HCT116 (cell line): ENCODE measurements around the gene HYAL2.

Experiments used
- CEBPB ChIP-seq: IDR thresholded peaks from 2 replicates; pipeline ENCODE4 v1.6.1; 2012; ENCODE audit warnings: low read depth
- CTCF ChIP-seq, 3 experiments: fragments of 200-600 bp in 1 of 3; sonication (generic) in 1 of 3; IDR thresholded peaks in 2 of 3; conservative IDR thresholded peaks in 1 of 3; 2 replicates each; pipeline ENCODE4 v1.5.1; 2012 to 2017; ENCODE audit warnings: low read depth in 2 of 3, low read length in 2 of 3, antibody characterized with exemption in 1 of 3, borderline replicate concordance in 1 of 3, control low read depth in 1 of 3, mild to moderate bottlenecking in 1 of 3, mixed read lengths in 1 of 3, mixed run types in 1 of 3, moderate library complexity in 1 of 3; ENCODE audit not compliant: insufficient read depth in 1 of 3
- EZH2 ChIP-seq: fragments of 200-600 bp; sonication (generic); IDR thresholded peaks from 2 replicates; pipeline ENCODE4 v1.6.1; 2017; ENCODE audit warnings: antibody characterized with exemption, mixed run types
- EZH2phosphoT487 ChIP-seq: fragments of 200-600 bp; IDR thresholded peaks from 2 replicates; pipeline ENCODE4 v1.6.1; 2018; ENCODE audit warnings: antibody characterized with exemption, borderline replicate concordance
- MAX ChIP-seq: IDR thresholded peaks from 2 replicates; pipeline ENCODE4 v1.6.1; 2012
- POLR2A ChIP-seq: IDR thresholded peaks from 2 replicates; pipeline ENCODE4 v1.7.0; 2011; ENCODE audit warnings: borderline replicate concordance; ENCODE audit not compliant: insufficient read depth, insufficient read length; ENCODE audit errors: extremely low read depth
- RAD21 ChIP-seq: IDR thresholded peaks from 2 replicates; pipeline ENCODE4 v1.6.1; 2012; ENCODE audit warnings: low read depth, mild to moderate bottlenecking
- SIN3A ChIP-seq: IDR thresholded peaks from 2 replicates; pipeline ENCODE4 v1.6.1; 2012; ENCODE audit warnings: low read depth
- YY1 ChIP-seq: IDR thresholded peaks from 2 replicates; pipeline ENCODE4 v1.6.1; 2011; ENCODE audit warnings: low read length, low read depth, moderate library complexity, mild to moderate bottlenecking; ENCODE audit not compliant: insufficient replicate concordance; ENCODE audit errors: extremely low read depth
- ZBTB33 ChIP-seq: IDR thresholded peaks from 2 replicates; pipeline ENCODE4 v1.6.1; 2011; ENCODE audit warnings: mild to moderate bottlenecking, low read length, moderate library complexity; ENCODE audit not compliant: insufficient replicate concordance; ENCODE audit errors: extremely low read depth

- TF ChIP-seq POLR2A (peak; percentile 79), ZBTB33 (no peak), CEBPB (no peak), CTCF (IDR thresholded peaks at IDR 0.05 in 2 of 3, conservative IDR thresholded peaks at IDR 0.05 in 1 of 3; ENCODE audit: borderline replicate concordance in 1 of 3, insufficient read depth in 1 of 3, low read depth in 2 of 3, low read length in 2 of 3) (peak in 2 of 3 experiments; percentile 70 to 71; a peak in 4 of 6 replicates), EZH2 (no peak), EZH2phosphoT487 (no peak), SIN3A (no peak), MAX (no peak), YY1 (no peak), RAD21 (no peak)
Measured at GRCh38 chr3:50321336-50322114, 1.0 kb downstream of the HYAL2 start.
